SKM-1 treated with dmso at 0.1 percent for 144 hours (cell line): ENCODE data around the gene GNG3.
"Not testable (repeated sequence)": the region's sequence is repeated elsewhere in the genome, so short reads cannot be mapped to it uniquely, and the experiment has no call there.

ENCODE experiments used
- DNase-seq: peaks from one replicate; lab custom pipeline; 2025; ENCODE audit not compliant: unreplicated experiment; lab: John Stamatoyannopoulos, UW

Gene GNG3

GRCh38 chr11:62687508-62688396 is 19.7 kb upstream of the GNG3 start:
- no peak for DNase-seq

GRCh38 chr11:62688491-62688890 is 19.0 kb upstream of the GNG3 start:
- DNase-seq, result no peak

GRCh38 chr11:62689421-62690183 is 17.9 kb upstream of the GNG3 start, which contains the start of gene LRRN4CL:
Gene LRRN4CL, minus strand, starts transcription at chr11:62689530. Its CDS starts 1,022 bp downstream, at chr11:62688508.
- no peak for DNase-seq

- not testable (repeated sequence) for DNase-seq
Observed at GRCh38 chr11:62693624-62694023, 13.9 kb upstream of the GNG3 start.

- DNase-seq, result peak; percentile 63
Observed at GRCh38 chr11:62694455-62695167, 12.9 kb upstream of the GNG3 start.

- no peak for DNase-seq
Observed at GRCh38 chr11:62702246-62702645, 5.2 kb upstream of the GNG3 start.

- DNase-seq, result not testable (repeated sequence)
Observed at GRCh38 chr11:62703921-62704320, 3.6 kb upstream of the GNG3 start.

- no peak for DNase-seq
Observed at GRCh38 chr11:62705413-62705812, 2.1 kb upstream of the GNG3 start.

GRCh38 chr11:62705880-62706849 is 1.3 kb upstream of the GNG3 start:
- DNase-seq, result peak; percentile 78

GRCh38 chr11:62706850-62707247 is 627 bp upstream of the GNG3 start:
- no peak for DNase-seq

GRCh38 chr11:62708392-62708791 is 916 bp downstream of the GNG3 start:
- no peak for DNase-seq

GRCh38 chr11:62708793-62709192 is 1.3 kb downstream of the GNG3 start:
- no peak for DNase-seq

- no peak for DNase-seq
Observed at GRCh38 chr11:62709247-62710000, 1.9 kb downstream of the GNG3 start.

GRCh38 chr11:62710001-62710345 is 2.5 kb downstream of the GNG3 start:
- no peak for DNase-seq

GRCh38 chr11:62712276-62712812 is 4.9 kb downstream of the GNG3 start:
- no peak for DNase-seq

GRCh38 chr11:62712861-62713260 is 5.4 kb downstream of the GNG3 start:
- DNase-seq, result no peak

GRCh38 chr11:62713343-62713742 is 5.9 kb downstream of the GNG3 start:
- no peak for DNase-seq

GRCh38 chr11:62715150-62716130 is 8.0 kb downstream of the GNG3 start:
- no peak for DNase-seq
